Keratinocyte (primary cell): Measurements from ENCODE around the gene LHFPL6. TPM values are rescaled to one million over a fixed set of nuclear protein-coding genes. Genes with fewer than 3 reads are reported as not detected.

Experiments
- DNase-seq: peaks from one replicate; pipeline ENCODE4 v3.0.0-alpha.2; 2011; ENCODE audit warnings: low read depth, missing footprints, low spot score
- FAIRE-seq: peaks from 2 replicates; lab custom pipeline; 2011; peaks lifted over from hg19 to GRCh38; lab: Jason Lieb, UNC
- H2AFZ ChIP-seq: 2 replicates; pipeline ENCODE4 v1.6.0; 2012; ENCODE audit warnings: low read length, control low read depth, inconsistent platforms; ENCODE audit not compliant: control insufficient read depth
- H3K27ac ChIP-seq: 2 replicates; pipeline ENCODE4 v1.5.1; 2011; ENCODE audit warnings: low read length; ENCODE audit not compliant: control insufficient read depth, insufficient read depth
- H3K27me3 ChIP-seq: 3 replicates; pipeline ENCODE4 v1.6.0; 2011; ENCODE audit warnings: low read length; ENCODE audit not compliant: control insufficient read depth, insufficient read depth; ENCODE audit errors: extremely low read depth
- H3K36me3 ChIP-seq, 2 experiments: 2 replicates in 1 of 2; 3 replicates in 1 of 2; pipeline ENCODE4 v1.5.1; 2011; ENCODE audit warnings: low read length in 2 of 2, mild to moderate bottlenecking in 1 of 2; ENCODE audit not compliant: control insufficient read depth in 2 of 2, insufficient read depth in 2 of 2; ENCODE audit errors: extremely low read depth in 1 of 2
- H3K4me1 ChIP-seq: 3 replicates; pipeline ENCODE4 v1.5.1; 2011; ENCODE audit warnings: low read length; ENCODE audit not compliant: control insufficient read depth, insufficient read depth; ENCODE audit errors: extremely low read depth
- H3K4me2 ChIP-seq: 3 replicates; pipeline ENCODE4 v1.6.0; 2011; ENCODE audit warnings: low read depth, low read length; ENCODE audit not compliant: control insufficient read depth, insufficient read depth; ENCODE audit errors: extremely low read depth
- H3K4me3 ChIP-seq, 3 experiments: fragments of 200-600 bp in 1 of 3; sonication (generic) in 1 of 3; 2 replicates in 2 of 3; 3 replicates in 1 of 3; pipeline ENCODE4 v1.5.1; 2011 to 2016; ENCODE audit warnings: low read length in 3 of 3, mild to moderate bottlenecking in 3 of 3, control low read depth in 2 of 3, inconsistent platforms in 1 of 3, low read depth in 1 of 3, mixed read lengths in 1 of 3, mixed run types in 1 of 3, moderate library complexity in 1 of 3; ENCODE audit not compliant: control insufficient read depth in 2 of 3, insufficient read depth in 2 of 3; ENCODE audit errors: extremely low read depth in 1 of 3
- H3K79me2 ChIP-seq: 2 replicates; pipeline ENCODE4 v1.6.0; 2012; ENCODE audit warnings: low read length; ENCODE audit not compliant: control insufficient read depth, insufficient read depth
- H3K9ac ChIP-seq: 3 replicates; pipeline ENCODE4 v1.6.0; 2011; ENCODE audit warnings: low read length; ENCODE audit not compliant: control insufficient read depth, insufficient read depth; ENCODE audit errors: extremely low read depth
- H3K9me1 ChIP-seq: 3 replicates; pipeline ENCODE4 v1.6.0; 2011; ENCODE audit warnings: low read length; ENCODE audit not compliant: control insufficient read depth, insufficient read depth; ENCODE audit errors: extremely low read depth
- H3K9me3 ChIP-seq: 2 replicates; pipeline ENCODE4 v1.5.1; 2012; ENCODE audit warnings: low read depth, low read length; ENCODE audit not compliant: control insufficient read depth
- H4K20me1 ChIP-seq: 3 replicates; pipeline ENCODE4 v1.6.0; 2011; ENCODE audit warnings: low read length; ENCODE audit not compliant: control insufficient read depth, insufficient read depth; ENCODE audit errors: extremely low read depth
- EZH2 ChIP-seq: IDR thresholded peaks from one replicate; pipeline ENCODE4 v1.6.1; 2012; ENCODE audit warnings: inconsistent platforms, mild to moderate bottlenecking, low read length, moderate library complexity
- dilution Hi-C: fragments of 300-500 bp; cut with MboI; formaldehyde crosslinking; loops from one replicate; pipeline ENCODE4 v1.7.0; 2020; ENCODE audit warnings: low sequenced_read_pairs; ENCODE audit not compliant: extremely low pct_ligation_motif_present
- polyA plus RNA-seq, 5 experiments: library from polyadenylated mRNA; depleted of rRNA in 3 of 5; stranded (reverse) in 3 of 5; stranded (forward) in 1 of 5; unstranded in 1 of 5; fragments of >200 nt; gene quantifications; 1 replicate in 1 of 5; 2 replicates in 3 of 5; 3 replicates in 1 of 5; pipeline versions ENCODE4 v1.2.1 to v1.2.3, GENCODE V29; 2011 to 2012; ENCODE audit warnings: missing spikeins in 2 of 5, low read depth in 1 of 5, low replicate concordance in 1 of 5
- TF ChIP-seq, protein P1 (sequence below), 3 experiments: IDR thresholded peaks in 1 of 3; conservative IDR thresholded peaks in 1 of 3; optimal IDR thresholded peaks in 1 of 3; 2 replicates in 2 of 3; 3 replicates in 1 of 3; pipeline versions ENCODE3 to v1.5.1; 2011; ENCODE audit warnings: low read length in 3 of 3, mild to moderate bottlenecking in 3 of 3, moderate library complexity in 2 of 3, control low read depth in 1 of 3, inconsistent platforms in 1 of 3; ENCODE audit not compliant: insufficient read depth in 2 of 3; ENCODE audit errors: extremely low read depth in 1 of 3

The LHFPL6 gene
- polyA plus RNA-seq, 1 donor (not counting 4 experiments of a cell fraction or from before 2014, with no cell fraction given) = 15.8 TPM

DNA sequence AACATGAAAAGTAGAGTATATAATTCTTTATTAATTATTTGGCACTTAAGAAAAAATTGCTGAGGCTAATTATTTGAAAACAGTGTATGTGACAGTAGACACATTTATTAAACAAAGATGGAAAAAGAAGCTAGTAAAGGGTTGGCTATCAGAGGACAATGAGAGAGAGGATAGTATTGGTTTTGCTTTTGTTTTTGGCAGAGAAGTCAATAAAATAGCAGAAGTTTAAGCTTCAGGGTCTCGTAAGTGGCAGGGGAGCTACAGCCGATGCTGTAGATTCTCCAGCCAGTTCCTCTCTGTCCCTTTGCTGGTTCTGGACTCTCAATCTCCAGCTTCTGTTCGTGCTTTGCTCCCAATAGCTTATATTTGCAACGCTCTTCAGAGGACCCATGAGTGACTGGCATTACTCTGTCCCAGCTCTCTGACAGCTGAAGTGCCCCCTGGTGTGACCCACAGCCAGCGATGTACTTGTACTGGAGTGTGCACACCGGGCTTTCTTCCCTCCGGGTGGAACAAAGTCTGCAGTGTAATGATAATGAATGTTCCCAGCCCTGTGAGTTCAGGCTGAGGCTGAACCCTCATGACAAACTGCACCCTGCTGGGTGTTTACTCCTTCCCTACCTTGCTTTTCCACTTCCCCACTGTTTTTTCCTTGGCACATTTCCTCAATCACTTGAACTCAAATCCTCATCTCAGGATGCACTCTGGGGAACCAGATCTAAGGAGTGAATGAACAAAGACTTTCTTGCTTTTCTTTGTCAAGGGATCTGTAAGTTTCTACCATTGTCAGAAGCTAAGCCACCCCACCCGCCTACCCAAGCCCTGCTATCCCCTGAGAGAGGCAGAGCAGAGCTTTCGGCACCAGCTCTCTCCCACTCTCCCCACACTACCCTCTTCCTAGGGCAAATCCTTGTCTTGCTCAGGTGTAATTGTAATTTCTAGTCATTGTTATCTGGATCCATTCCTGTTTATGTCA lies 254.8 kb downstream of the LHFPL6 start:
- Histone ChIP-seq H2AFZ (no peak overlapping the region), H3K9me3 (no peaks in the 10 kb centered on the region), H3K4me3 (no peak overlapping the region), H3K9ac (no peak overlapping the region), H3K9me1 (no peaks in the 10 kb centered on the region), H3K4me1 (no peaks in the 10 kb centered on the region), H3K79me2 (no peaks in the 10 kb centered on the region), H3K27ac (no peak overlapping the region), H3K4me2 (no peak overlapping the region), H3K36me3 (no peaks in the 10 kb centered on the region), H4K20me1 (no peaks in the 10 kb centered on the region), H3K27me3 (no peaks in the 10 kb centered on the region)
- DNase-seq (no peak), FAIRE-seq (no peak)
- dilution Hi-C loops = no loop called here
- TF ChIP-seq EZH2 = no peak
- TF ChIP-seq, protein P1, sequence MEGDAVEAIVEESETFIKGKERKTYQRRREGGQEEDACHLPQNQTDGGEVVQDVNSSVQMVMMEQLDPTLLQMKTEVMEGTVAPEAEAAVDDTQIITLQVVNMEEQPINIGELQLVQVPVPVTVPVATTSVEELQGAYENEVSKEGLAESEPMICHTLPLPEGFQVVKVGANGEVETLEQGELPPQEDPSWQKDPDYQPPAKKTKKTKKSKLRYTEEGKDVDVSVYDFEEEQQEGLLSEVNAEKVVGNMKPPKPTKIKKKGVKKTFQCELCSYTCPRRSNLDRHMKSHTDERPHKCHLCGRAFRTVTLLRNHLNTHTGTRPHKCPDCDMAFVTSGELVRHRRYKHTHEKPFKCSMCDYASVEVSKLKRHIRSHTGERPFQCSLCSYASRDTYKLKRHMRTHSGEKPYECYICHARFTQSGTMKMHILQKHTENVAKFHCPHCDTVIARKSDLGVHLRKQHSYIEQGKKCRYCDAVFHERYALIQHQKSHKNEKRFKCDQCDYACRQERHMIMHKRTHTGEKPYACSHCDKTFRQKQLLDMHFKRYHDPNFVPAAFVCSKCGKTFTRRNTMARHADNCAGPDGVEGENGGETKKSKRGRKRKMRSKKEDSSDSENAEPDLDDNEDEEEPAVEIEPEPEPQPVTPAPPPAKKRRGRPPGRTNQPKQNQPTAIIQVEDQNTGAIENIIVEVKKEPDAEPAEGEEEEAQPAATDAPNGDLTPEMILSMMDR (optimal IDR thresholded peaks at IDR 0.05 in 1 of 3, IDR thresholded peaks at IDR 0.05 in 1 of 3, conservative IDR thresholded peaks at IDR 0.05 in 1 of 3; ENCODE audit: extremely low read depth in 1 of 3, insufficient read depth in 2 of 3, low read length in 3 of 3) = no peak

DNA sequence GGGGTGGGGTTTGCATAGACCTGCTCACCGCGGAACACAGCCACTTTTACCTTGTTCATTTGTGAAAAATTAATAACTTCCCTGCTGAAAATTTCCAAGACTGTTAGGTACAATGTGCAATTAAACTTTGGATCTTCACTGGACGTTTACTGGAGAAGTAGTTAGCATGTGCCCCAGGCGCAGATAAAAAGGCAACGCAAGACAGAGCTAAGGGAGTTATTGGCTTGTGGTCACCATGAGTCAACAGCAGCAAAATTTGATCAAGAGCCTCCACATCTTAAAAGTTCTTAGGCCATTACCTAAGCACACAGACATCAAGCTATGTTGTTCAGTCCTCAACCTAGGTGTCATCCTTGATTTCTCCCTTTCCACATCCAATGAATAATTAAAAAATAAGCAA lies 257.0 kb downstream of the LHFPL6 start:
- Histone ChIP-seq H3K36me3 (no peaks in the 10 kb centered on the region), H3K4me2 (no peak overlapping the region), H4K20me1 (no peaks in the 10 kb centered on the region), H2AFZ (no peak overlapping the region), H3K27ac (no peak overlapping the region), H3K4me1 (no peaks in the 10 kb centered on the region), H3K79me2 (no peaks in the 10 kb centered on the region), H3K9ac (no peak overlapping the region), H3K27me3 (no peaks in the 10 kb centered on the region), H3K4me3 (no peak overlapping the region), H3K9me1 (no peaks in the 10 kb centered on the region), H3K9me3 (no peaks in the 10 kb centered on the region)
- no peak for FAIRE-seq
- DNase-seq = no peak
- TF ChIP-seq, protein P1 (optimal IDR thresholded peaks at IDR 0.05 in 1 of 3, IDR thresholded peaks at IDR 0.05 in 1 of 3, conservative IDR thresholded peaks at IDR 0.05 in 1 of 3; ENCODE audit: extremely low read depth in 1 of 3, insufficient read depth in 2 of 3, low read length in 3 of 3) = no peak
- no peak for TF ChIP-seq EZH2
- dilution Hi-C loops = no loop called here
